Caco-2 (cell line): ENCODE measurements around the gene DUOX2. TPM values are rescaled to one million over a fixed set of nuclear protein-coding genes. Genes with fewer than 3 reads are reported as not detected.
A peak's percentile ranks its signal among the peaks of the same experiment; 100 is the strongest.

ENCODE experiments used
- BruUV-seq: library from RNA; stranded (reverse); fragments of 400-500 nt; replicated peaks from 2 replicates; lab custom pipeline; 2021; lab: Mats Ljungman, UMichigan
- CTCF ChIA-PET: fragments of 300-600 bp; sonication (Branson Sonifier 250); formaldehyde crosslinking; loops from one replicate; lab custom pipeline; 2022; ENCODE audit warnings: antibody characterized with exemption; lab: Charles Lee
- POLR2A ChIA-PET: fragments of 300-600 bp; sonication (Branson Sonifier 250); formaldehyde crosslinking; loops from one replicate; lab custom pipeline; 2022; ENCODE audit warnings: antibody characterized with exemption; lab: Charles Lee
- DNase-seq, 2 experiments: peaks; one replicate each; pipeline versions ENCODE4 v3.0.0 to v3.0.0-alpha.2; 2020 to 2022
- H3K27me3 ChIP-seq: replicated peaks from 2 replicates; pipeline ENCODE4 v1.6.0; 2011; ENCODE audit warnings: low read length; ENCODE audit not compliant: control insufficient read depth, insufficient read depth
- H3K36me3 ChIP-seq: 2 replicates; pipeline ENCODE4 v1.5.1; 2011; ENCODE audit warnings: low read length; ENCODE audit not compliant: control insufficient read depth, insufficient read depth
- H3K4me1 ChIP-seq: fragments of 250-450 bp; sonication (Bioruptor Pico); 2 replicates; pipeline ENCODE4 v1.5.1; 2020; ENCODE audit warnings: mild to moderate bottlenecking
- H3K4me3 ChIP-seq: 2 replicates; pipeline ENCODE4 v1.5.1; 2011; ENCODE audit warnings: low read depth, mild to moderate bottlenecking, control low read depth, low read length
- H3K9me3 ChIP-seq: fragments of 250-450 bp; sonication (Bioruptor Pico); 2 replicates; pipeline ENCODE4 v1.5.1; 2020; ENCODE audit warnings: mild to moderate bottlenecking, moderate library complexity
- H3K27ac Mint-ChIP-seq: one replicate; pipeline ENCODE4 v1.8.0; 2022; ENCODE audit warnings: mixed read lengths; ENCODE audit not compliant: unreplicated experiment
- H3K27me3 Mint-ChIP-seq: one replicate; pipeline ENCODE4 v1.8.0; 2022; ENCODE audit warnings: mixed read lengths; ENCODE audit not compliant: insufficient read depth, unreplicated experiment
- H3K36me3 Mint-ChIP-seq: one replicate; pipeline ENCODE4 v1.8.0; 2022; ENCODE audit warnings: mild to moderate bottlenecking, mixed read lengths; ENCODE audit not compliant: insufficient read depth, unreplicated experiment
- H3K4me1 Mint-ChIP-seq: one replicate; pipeline ENCODE4 v1.8.0; 2022; ENCODE audit warnings: low read depth, mixed read lengths; ENCODE audit not compliant: unreplicated experiment
- H3K4me3 Mint-ChIP-seq: one replicate; pipeline ENCODE4 v1.8.0; 2022; ENCODE audit warnings: mild to moderate bottlenecking, moderate library complexity, mixed read lengths; ENCODE audit not compliant: unreplicated experiment
- H3K9me3 Mint-ChIP-seq: one replicate; pipeline ENCODE4 v1.8.0; 2022; ENCODE audit warnings: mixed read lengths; ENCODE audit not compliant: unreplicated experiment
- CTCF ChIP-seq, 2 experiments: fragments of 200-600 bp in 1 of 2; IDR thresholded peaks; 1 replicate in 1 of 2; 2 replicates in 1 of 2; pipeline versions ENCODE4 v1.5.1 to v1.8.0; 2011 to 2022; ENCODE audit warnings: antibody characterized with exemption in 1 of 2, control low read depth in 1 of 2, inconsistent platforms in 1 of 2, low read depth in 1 of 2, low read length in 1 of 2, mild to moderate bottlenecking in 1 of 2, moderate library complexity in 1 of 2; ENCODE audit not compliant: insufficient read depth in 1 of 2, severe bottlenecking in 1 of 2, unreplicated experiment in 1 of 2
- intact Hi-C: fragments of 100-400 bp; cut with micrococcal nuclease; formaldehyde crosslinking; loops from one replicate; pipeline ENCODE4 v1.10.0; 2022; ENCODE audit not compliant: unreplicated experiment
- total RNA-seq: library from RNA; stranded (reverse); gene quantifications from 2 replicates; pipeline ENCODE4 v1.2.3, GENCODE V29; 2022

DUOX2 gene
- total RNA-seq, 1 experiment from 2014 or later = 6.9 TPM

DNA sequence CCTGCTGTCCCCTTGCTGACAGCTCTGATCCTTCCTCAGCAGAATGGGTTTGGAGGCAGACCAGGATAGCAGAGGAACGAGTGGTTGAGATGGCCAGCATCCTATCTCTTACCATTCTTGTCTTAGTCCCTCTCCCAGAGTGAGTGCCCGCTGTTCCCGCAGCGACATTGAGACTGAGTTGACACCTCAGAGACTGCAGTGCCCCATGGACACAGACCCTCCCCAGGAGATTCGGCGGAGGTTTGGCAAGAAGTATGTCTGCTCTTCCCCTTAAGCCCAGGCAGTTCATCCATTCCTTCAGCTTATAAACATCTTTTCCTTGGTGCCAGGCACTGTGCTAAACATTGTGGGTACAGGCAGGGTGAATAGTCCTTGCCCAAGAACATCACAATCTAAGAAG lies 37.0 kb upstream of the DUOX2 start:
- Mint-ChIP-seq H3K27ac (no peak overlapping the region), H3K27me3 (no peaks in the 10 kb centered on the region), H3K4me1 (peaks cover 6% of the 10 kb centered on the region), H3K4me3 (no peak overlapping the region), H3K9me3 (no peaks in the 10 kb centered on the region), H3K36me3 (no peaks in the 10 kb centered on the region)
- TF ChIP-seq CTCF (IDR thresholded peaks at IDR 0.05; ENCODE audit: insufficient read depth in 1 of 2, low read depth in 1 of 2, low read length in 1 of 2, severe bottlenecking in 1 of 2, unreplicated experiment in 1 of 2) = no peak
- Histone ChIP-seq H3K9me3 (no peaks in the 10 kb centered on the region), H3K36me3 (no peaks in the 10 kb centered on the region), H3K27me3 (no peaks in the 10 kb centered on the region), H3K4me1 (peaks cover 5% of the 10 kb centered on the region; the same call in 1 of the 2 replicates), H3K4me3 (no peak overlapping the region)
- POLR2A ChIA-PET = no interaction called here
- DNase-seq = no peak
- intact Hi-C loops = no loop called here
- BruUV-seq = no TSS peak
- CTCF ChIA-PET = interaction anchor here (1.1 kb wide), 1 partner anchor 33 kb away, joined by 3 read pairs; no protein-coding TSS in a partner anchor

GRCh38 chr15:45150481-45150880 lies 36.5 kb upstream of the DUOX2 start:
- no peak for TF ChIP-seq CTCF (IDR thresholded peaks at IDR 0.05; ENCODE audit: insufficient read depth in 1 of 2, low read depth in 1 of 2, low read length in 1 of 2, severe bottlenecking in 1 of 2, unreplicated experiment in 1 of 2)
- no peak overlapping the region for H3K4me3 ChIP-seq
- Mint-ChIP-seq H3K9me3 (no peaks in the 10 kb centered on the region), H3K4me3 (no peak overlapping the region), H3K27me3 (no peaks in the 10 kb centered on the region), H3K36me3 (no peaks in the 10 kb centered on the region), H3K4me1 (peaks cover 6% of the 10 kb centered on the region), H3K27ac (no peak overlapping the region)
- no TSS peak for BruUV-seq
- no peaks in the 10 kb centered on the region for H3K27me3 ChIP-seq
- no peak for DNase-seq
- intact Hi-C loops = no loop called here
- H3K9me3 ChIP-seq = no peaks in the 10 kb centered on the region
- H3K4me1 ChIP-seq = peaks cover 5% of the 10 kb centered on the region; the same call in 1 of the 2 replicates
- ChIA-PET CTCF (interaction anchor here (1.1 kb wide), 1 partner anchor 32 kb away, joined by 3 read pairs; no protein-coding TSS in a partner anchor), POLR2A (no interaction called here)
- no peaks in the 10 kb centered on the region for H3K36me3 ChIP-seq

DNA sequence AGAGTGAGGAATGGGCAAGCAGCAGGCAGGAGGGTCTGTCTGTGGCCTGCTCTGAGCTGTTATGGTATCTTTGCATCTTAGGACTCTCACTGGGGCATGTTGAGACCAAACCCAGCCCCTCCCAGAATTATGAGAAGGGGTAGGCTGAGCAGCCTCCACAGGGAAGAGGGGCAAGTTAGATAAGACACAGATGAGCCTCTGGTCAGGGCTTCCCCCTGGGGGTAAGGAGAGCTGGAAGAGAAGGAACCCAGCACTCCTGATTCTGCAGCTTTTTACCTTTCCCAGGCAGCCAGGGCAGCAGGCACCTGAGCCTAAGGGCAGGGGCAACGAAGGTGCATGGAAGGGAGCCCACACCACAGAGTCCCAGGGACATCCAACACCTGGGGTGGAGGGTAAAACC lies 35.1 kb upstream of the DUOX2 start:
- peaks cover 6% of the 10 kb centered on the region for H3K4me1 Mint-ChIP-seq
- no peaks in the 10 kb centered on the region for H3K9me3 Mint-ChIP-seq
- no peak for DNase-seq
- no peak overlapping the region for H3K4me3 ChIP-seq
- no peaks in the 10 kb centered on the region for H3K36me3 ChIP-seq
- CTCF ChIA-PET = interaction anchor here (1.0 kb wide), 1 partner anchor 12 kb away, joined by 4 read pairs; no protein-coding TSS in a partner anchor
- intact Hi-C loops = no loop called here
- no peaks in the 10 kb centered on the region for H3K36me3 Mint-ChIP-seq
- H3K4me1 ChIP-seq = peaks cover 5% of the 10 kb centered on the region; the same call in 1 of the 2 replicates
- H3K27me3 ChIP-seq = no peaks in the 10 kb centered on the region
- no peak for TF ChIP-seq CTCF (IDR thresholded peaks at IDR 0.05; ENCODE audit: insufficient read depth in 1 of 2, low read depth in 1 of 2, low read length in 1 of 2, severe bottlenecking in 1 of 2, unreplicated experiment in 1 of 2)
- H3K9me3 ChIP-seq = no peaks in the 10 kb centered on the region
- peak overlapping the region; percentile 49 for H3K27ac Mint-ChIP-seq
- POLR2A ChIA-PET = no interaction called here
- H3K4me3 Mint-ChIP-seq = no peak overlapping the region
- BruUV-seq = no TSS peak
- no peaks in the 10 kb centered on the region for H3K27me3 Mint-ChIP-seq
